HepG2 (cell line): ENCODE measurements around the gene P2RX7. TPM values are rescaled to one million over a fixed set of nuclear protein-coding genes. Genes with fewer than 3 reads are reported as not detected.

Experiments used
- DZIP1 ChIP-seq: sonication (generic); formaldehyde crosslinking; IDR thresholded peaks from 2 replicates; pipeline ENCODE4 v1.5.0; 2020; ENCODE audit warnings: mild to moderate bottlenecking, missing genetic modification reagents
- FOSL2 ChIP-seq: sonication (generic); formaldehyde crosslinking; IDR thresholded peaks from 2 replicates; pipeline ENCODE4 v1.4.0; 2020; ENCODE audit warnings: missing genetic modification reagents
- FOXO1 ChIP-seq: sonication (generic); formaldehyde crosslinking; IDR thresholded peaks from 2 replicates; pipeline ENCODE4 v1.4.0; 2020; ENCODE audit warnings: missing genetic modification reagents
- GABPB1 ChIP-seq: IDR thresholded peaks from 2 replicates; pipeline ENCODE4 v1.6.1; 2016; ENCODE audit warnings: mild to moderate bottlenecking, missing genetic modification reagents, moderate library complexity, missing compliant biosample characterization
- HDAC2 ChIP-seq: sonication (generic); formaldehyde crosslinking; IDR thresholded peaks from 2 replicates; pipeline ENCODE4 v1.4.0; 2020; ENCODE audit warnings: missing genetic modification reagents
- KDM2A ChIP-seq: sonication (generic); formaldehyde crosslinking; IDR thresholded peaks from 2 replicates; pipeline ENCODE4 v1.4.0; 2020; ENCODE audit warnings: low read depth, missing genetic modification reagents, borderline replicate concordance
- MAFG ChIP-seq: sonication (generic); formaldehyde crosslinking; IDR thresholded peaks from 2 replicates; pipeline ENCODE4 v1.5.1; 2020; ENCODE audit warnings: mild to moderate bottlenecking, missing genetic modification reagents
- MAZ ChIP-seq, 2 experiments: sonication (generic) in 1 of 2; formaldehyde crosslinking in 1 of 2; IDR thresholded peaks; 2 replicates each; pipeline versions ENCODE4 v1.5.0 to v1.6.1; 2012 to 2020; ENCODE audit warnings: low read depth in 2 of 2, mild to moderate bottlenecking in 2 of 2, borderline replicate concordance in 1 of 2, improper control_type of control experiment in 1 of 2, low read length in 1 of 2, missing genetic modification reagents in 1 of 2, moderate library complexity in 1 of 2
- NFATC3 ChIP-seq: sonication (generic); formaldehyde crosslinking; IDR thresholded peaks from 2 replicates; pipeline ENCODE4 v1.5.1; 2020; ENCODE audit warnings: mild to moderate bottlenecking, missing genetic modification reagents
- NFYB ChIP-seq: sonication (generic); formaldehyde crosslinking; IDR thresholded peaks from 2 replicates; pipeline ENCODE4 v1.4.0; 2020; ENCODE audit warnings: missing genetic modification reagents
- SOX6 ChIP-seq, 2 experiments: fragments of 450-650 bp in 1 of 2; sonication (generic) in 1 of 2; formaldehyde crosslinking in 1 of 2; IDR thresholded peaks; 2 replicates each; pipeline versions ENCODE4 v1.4.0 to v1.6.1; 2017 to 2020; ENCODE audit warnings: antibody characterized with exemption in 1 of 2, mild to moderate bottlenecking in 1 of 2, missing genetic modification reagents in 1 of 2
- ZBTB38 ChIP-seq: sonication (generic); formaldehyde crosslinking; IDR thresholded peaks from 2 replicates; pipeline ENCODE4 v1.5.1; 2020; ENCODE audit warnings: mild to moderate bottlenecking, missing genetic modification reagents
- ZNF160 ChIP-seq: sonication (generic); formaldehyde crosslinking; IDR thresholded peaks from 2 replicates; pipeline ENCODE4 v1.8.0; 2022; ENCODE audit warnings: mild to moderate bottlenecking, inconsistent platforms, missing genetic modification reagents
- ZNF670 ChIP-seq: sonication (generic); formaldehyde crosslinking; IDR thresholded peaks from 2 replicates; pipeline ENCODE4 v1.8.0; 2022; ENCODE audit warnings: mild to moderate bottlenecking, missing genetic modification reagents, borderline replicate concordance
- ZNF687 ChIP-seq: sonication (generic); formaldehyde crosslinking; IDR thresholded peaks from 2 replicates; pipeline ENCODE4 v1.5.1; 2020; ENCODE audit warnings: mild to moderate bottlenecking, missing genetic modification reagents, moderate library complexity
- ZNF782 ChIP-seq: sonication (generic); formaldehyde crosslinking; IDR thresholded peaks from 2 replicates; pipeline ENCODE4 v1.4.0; 2020; ENCODE audit warnings: missing genetic modification reagents, mild to moderate bottlenecking, borderline replicate concordance
- polyA plus RNA-seq, 8 experiments: library from polyadenylated mRNA; depleted of rRNA in 3 of 8; stranded (reverse) in 7 of 8; unstranded in 1 of 8; fragments of >200 nt; fragmentation: Illumina TruSeq in 4 of 8; extraction: Trizol in 4 of 8; gene quantifications; 2 replicates each; pipeline versions ENCODE4 v1.2.1 to v1.2.3, GENCODE V29; 2011 to 2016; ENCODE audit warnings: low read depth in 4 of 8, missing spikeins in 1 of 8, mixed read lengths in 1 of 8; ENCODE audit not compliant: insufficient read depth in 1 of 8
- total RNA-seq, 5 experiments: library from RNA; depleted of rRNA; stranded (reverse); fragments of >200 nt; fragmentation: Illumina TruSeq; extraction: Trizol; gene quantifications; 2 replicates each; pipeline ENCODE4 v1.2.3, GENCODE V29; 2016; ENCODE audit warnings: low read depth in 1 of 5
- TF ChIP-seq, protein P1 (sequence below): sonication (generic); formaldehyde crosslinking; IDR thresholded peaks from 2 replicates; pipeline ENCODE4 v1.9.0; 2022; ENCODE audit warnings: missing genetic modification reagents, mild to moderate bottlenecking, borderline replicate concordance

P2RX7 gene
- total and polyA plus RNA-seq, 2 of the 13 experiments (the other 11 are each of a cell fraction or from before 2014, with no cell fraction given) = 0.13 to 0.73 TPM

- TF ChIP-seq ZNF687 (CRISPR knock-in tag) (peak; percentile 51), MAFG (CRISPR knock-in tag) (no peak), MAZ (IDR thresholded peaks at IDR 0.05; ENCODE audit: borderline replicate concordance, low read depth, low read length) (no peak), MAZ (CRISPR knock-in tag; IDR thresholded peaks at IDR 0.05; ENCODE audit: low read depth) (peak; percentile 29; the same call in 1 of the 2 replicates), FOXO1 (CRISPR knock-in tag) (peak; percentile 12; the same call in 1 of the 2 replicates), KDM2A (peak; percentile 61; the same call in 1 of the 2 replicates), DZIP1 (CRISPR knock-in tag) (no peak), NFYB (CRISPR knock-in tag) (no peak), NFATC3 (CRISPR knock-in tag) (no peak), FOSL2 (CRISPR knock-in tag) (peak; percentile 11; the same call in 1 of the 2 replicates), ZNF670 (CRISPR knock-in tag) (peak; percentile 46; the same call in 1 of the 2 replicates), ZNF160 (0 out of 2 replicates have a peak, but pooled peaks have one; percentile 24), GABPB1 (peak; percentile 43; the same call in 1 of the 2 replicates), HDAC2 (CRISPR knock-in tag) (0 out of 2 replicates have a peak, but pooled peaks have one; percentile 9), SOX6 (IDR thresholded peaks at IDR 0.05) (no peak), SOX6 (CRISPR knock-in tag; IDR thresholded peaks at IDR 0.05) (peak; percentile 24; the same call in 1 of the 2 replicates), ZBTB38 (CRISPR knock-in tag) (0 out of 2 replicates have a peak, but pooled peaks have one; percentile 15), ZNF782 (CRISPR knock-in tag) (no peak)
- TF ChIP-seq, protein P1, sequence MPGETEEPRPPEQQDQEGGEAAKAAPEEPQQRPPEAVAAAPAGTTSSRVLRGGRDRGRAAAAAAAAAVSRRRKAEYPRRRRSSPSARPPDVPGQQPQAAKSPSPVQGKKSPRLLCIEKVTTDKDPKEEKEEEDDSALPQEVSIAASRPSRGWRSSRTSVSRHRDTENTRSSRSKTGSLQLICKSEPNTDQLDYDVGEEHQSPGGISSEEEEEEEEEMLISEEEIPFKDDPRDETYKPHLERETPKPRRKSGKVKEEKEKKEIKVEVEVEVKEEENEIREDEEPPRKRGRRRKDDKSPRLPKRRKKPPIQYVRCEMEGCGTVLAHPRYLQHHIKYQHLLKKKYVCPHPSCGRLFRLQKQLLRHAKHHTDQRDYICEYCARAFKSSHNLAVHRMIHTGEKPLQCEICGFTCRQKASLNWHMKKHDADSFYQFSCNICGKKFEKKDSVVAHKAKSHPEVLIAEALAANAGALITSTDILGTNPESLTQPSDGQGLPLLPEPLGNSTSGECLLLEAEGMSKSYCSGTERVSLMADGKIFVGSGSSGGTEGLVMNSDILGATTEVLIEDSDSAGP (CRISPR knock-in tag) = peak; percentile 33; the same call in 1 of the 2 replicates
Measured at GRCh38 chr12:121095544-121096198, 37.0 kb upstream of the P2RX7 start (continued).
